GM18861 (cell line): ENCODE results near the gene UNC13B.

Experiments
- ATAC-seq: cut with Tn5 transposase; IDR thresholded peaks from one replicate; pipeline ENCODE4 v1.9.1; 2021; ENCODE audit not compliant: unreplicated experiment

UNC13B gene

GRCh38 chr9:35415402-35416097 is 253.7 kb downstream of the UNC13B start:
- ATAC-seq = no peak

GRCh38 chr9:35416098-35416427 is 254.3 kb downstream of the UNC13B start:
- no peak for ATAC-seq

- ATAC-seq = no peak
These were observed 260.5 kb downstream of the UNC13B start for GRCh38 chr9:35422346-35422745.

DNA sequence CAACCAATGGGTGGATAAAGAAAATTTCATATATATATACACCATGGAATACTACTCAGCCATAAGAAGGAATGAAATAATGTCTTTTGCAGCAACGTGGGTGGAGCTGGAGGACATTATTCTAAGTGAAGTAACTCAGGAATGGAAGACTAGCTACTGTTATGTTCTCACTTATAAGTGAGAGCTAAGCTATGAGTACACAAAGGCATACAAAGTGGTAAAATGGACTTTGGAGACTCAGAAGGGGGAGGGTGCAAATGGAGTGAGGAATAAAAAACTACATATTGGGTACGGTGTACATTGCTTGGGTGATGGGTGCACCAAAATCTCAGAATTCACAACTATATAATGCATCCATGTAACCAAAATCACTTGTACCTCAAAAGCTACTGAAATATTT is 260.9 kb downstream of the UNC13B start:
- no peak for ATAC-seq

DNA sequence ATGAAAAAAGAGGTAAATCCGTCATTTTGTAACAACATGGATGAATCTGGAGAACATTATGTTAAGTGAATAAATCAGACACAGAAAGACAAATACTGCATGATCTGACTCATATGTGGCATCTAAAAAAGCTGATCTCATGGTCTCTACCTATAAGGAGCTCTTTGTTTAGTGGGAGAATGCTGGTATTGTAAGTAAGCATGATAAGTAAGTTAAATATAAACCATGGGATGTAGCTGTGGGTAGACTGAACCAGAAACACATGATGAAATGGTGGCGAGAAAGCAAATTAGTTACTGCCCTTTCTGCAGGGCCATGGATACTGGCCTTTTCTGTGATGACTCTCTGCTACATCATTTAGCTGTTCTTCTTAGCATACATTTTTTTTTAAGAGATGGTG is 261.7 kb downstream of the UNC13B start:
- no peak for ATAC-seq

GRCh38 chr9:35424356-35425352 is 262.8 kb downstream of the UNC13B start:
- ATAC-seq = no peak

GRCh38 chr9:35426627-35427026 is 264.8 kb downstream of the UNC13B start:
- no peak for ATAC-seq

- ATAC-seq = no peak
These were observed 269.7 kb downstream of the UNC13B start for GRCh38 chr9:35431467-35431866.

DNA sequence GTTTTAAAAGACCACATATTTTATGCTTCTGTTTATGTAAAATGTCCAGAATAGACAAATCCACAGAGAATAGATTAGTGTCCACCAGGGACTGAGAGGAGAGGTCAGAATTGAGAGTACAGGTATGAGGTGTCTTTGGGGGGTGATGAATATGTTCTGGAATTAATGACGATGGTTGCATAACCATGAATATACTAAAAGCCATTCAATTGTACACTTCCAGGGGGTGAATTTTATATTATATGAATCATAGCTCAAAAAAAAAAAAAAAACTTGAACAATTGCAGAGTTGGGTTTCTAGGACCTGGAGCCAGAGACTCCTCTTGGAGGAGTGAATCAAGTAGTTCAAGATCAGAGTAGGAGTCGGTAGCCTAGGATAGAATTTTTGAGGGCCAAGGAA is 270.3 kb downstream of the UNC13B start:
- ATAC-seq = no peak

DNA sequence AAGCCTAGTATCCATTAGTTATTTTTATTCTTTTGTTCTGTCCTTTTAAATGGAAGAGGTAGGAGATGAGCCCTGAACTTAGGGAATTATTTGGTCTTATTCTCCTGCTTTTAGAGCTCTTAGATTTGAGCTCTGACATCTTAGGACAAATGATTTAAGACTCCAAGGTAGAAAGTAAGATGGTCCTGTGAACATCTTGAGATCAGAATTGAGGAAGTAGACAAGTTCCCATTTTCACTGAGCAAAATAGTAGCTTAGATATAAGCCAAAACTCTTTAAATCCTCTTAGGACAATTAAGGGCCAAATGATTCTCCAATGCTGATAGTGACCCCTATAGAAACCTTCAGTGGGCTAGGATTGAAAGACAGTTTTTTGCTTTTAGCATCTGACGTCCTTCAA is 275.1 kb downstream of the UNC13B start:
- ATAC-seq = no peak

DNA sequence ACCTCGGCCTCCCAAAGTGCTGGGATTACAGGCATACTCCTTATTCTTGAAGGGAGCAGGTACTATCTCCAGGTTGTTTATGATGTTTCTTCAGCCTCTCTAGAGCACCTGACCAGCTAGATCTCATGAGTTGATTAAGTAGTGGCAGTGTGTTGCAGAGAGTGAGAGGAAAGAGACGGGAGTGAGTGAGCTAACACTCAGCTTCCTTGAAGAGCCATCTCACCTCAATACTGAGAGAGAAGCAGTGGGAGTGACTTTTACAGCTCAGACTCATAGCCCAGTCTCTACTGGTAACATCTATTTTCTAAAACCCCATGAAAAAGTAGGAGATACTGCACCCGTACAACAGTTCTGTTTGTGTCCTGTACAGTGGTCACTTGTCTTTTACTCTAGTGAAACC is 284.2 kb downstream of the UNC13B start:
- no peak for ATAC-seq

DNA sequence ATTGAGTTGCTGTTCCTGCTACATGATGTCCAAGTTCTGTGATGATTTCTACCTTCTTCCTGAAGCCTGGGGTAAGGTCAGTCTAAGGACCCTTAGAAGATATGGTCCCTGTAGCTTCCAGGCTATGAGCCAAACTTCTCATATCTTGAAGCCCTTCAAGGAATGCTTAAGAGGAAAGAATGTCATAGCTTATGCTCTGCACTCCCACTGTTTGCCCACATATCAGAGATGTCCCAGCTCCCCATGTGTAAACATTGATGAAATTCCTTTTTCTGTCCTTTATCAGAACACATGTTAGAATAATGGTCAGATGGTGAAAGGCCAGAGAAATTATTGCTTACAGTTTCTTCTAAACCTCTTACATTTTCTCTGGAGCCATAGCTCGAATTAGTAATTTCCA is 286.7 kb downstream of the UNC13B start:
- no peak for ATAC-seq

- ATAC-seq = no peak
These were observed 290.7 kb downstream of the UNC13B start for GRCh38 chr9:35452481-35452880.

GRCh38 chr9:35453786-35454185 is 292.0 kb downstream of the UNC13B start:
- no peak for ATAC-seq
